GM19467 (cell line): ENCODE measurements around the gene PLEKHA5.
"Not testable (repeated sequence)": the region's sequence is repeated elsewhere in the genome, so short reads cannot be mapped to it uniquely, and the experiment has no call there.

Source experiments
- ATAC-seq: cut with Tn5 transposase; IDR thresholded peaks from one replicate; pipeline ENCODE4 v1.9.1; 2021; ENCODE audit warnings: mild to moderate bottlenecking, moderate library complexity; ENCODE audit not compliant: unreplicated experiment

The PLEKHA5 gene

GRCh38 chr12:19167708-19168107 is 38.2 kb downstream of the PLEKHA5 start:
- no peak for ATAC-seq

- no peak for ATAC-seq
These were observed 39.1 kb downstream of the PLEKHA5 start for GRCh38 chr12:19168644-19169043.

GRCh38 chr12:19169222-19169621 is 39.7 kb downstream of the PLEKHA5 start:
- ATAC-seq, result no peak

GRCh38 chr12:19170286-19170685 is 40.8 kb downstream of the PLEKHA5 start:
- not testable (repeated sequence) for ATAC-seq

- no peak for ATAC-seq
These were observed 42.2 kb downstream of the PLEKHA5 start for GRCh38 chr12:19171731-19172130.

- ATAC-seq, result no peak
These were observed 48.2 kb downstream of the PLEKHA5 start for GRCh38 chr12:19177754-19178153.

- ATAC-seq, result no peak
These were observed 50.5 kb downstream of the PLEKHA5 start for GRCh38 chr12:19179986-19180385.

GRCh38 chr12:19181666-19182426 is 52.3 kb downstream of the PLEKHA5 start:
- no peak for ATAC-seq

- no peak for ATAC-seq
These were observed 53.7 kb downstream of the PLEKHA5 start for GRCh38 chr12:19183121-19183838.

- ATAC-seq, result no peak
These were observed 55.9 kb downstream of the PLEKHA5 start for GRCh38 chr12:19185262-19185929.

GRCh38 chr12:19186722-19187661 is 57.5 kb downstream of the PLEKHA5 start:
- ATAC-seq, result no peak

- ATAC-seq, result no peak
These were observed 60.0 kb downstream of the PLEKHA5 start for GRCh38 chr12:19189522-19189921.

- ATAC-seq, result no peak
These were observed 60.9 kb downstream of the PLEKHA5 start for GRCh38 chr12:19190292-19191031.

- no peak for ATAC-seq
These were observed 61.6 kb downstream of the PLEKHA5 start for GRCh38 chr12:19191089-19191488.

GRCh38 chr12:19191563-19191962 is 62.0 kb downstream of the PLEKHA5 start:
- no peak for ATAC-seq

GRCh38 chr12:19192710-19193109 is 63.2 kb downstream of the PLEKHA5 start:
- ATAC-seq, result no peak

- no peak for ATAC-seq
These were observed 65.4 kb downstream of the PLEKHA5 start for GRCh38 chr12:19194963-19195362.

- ATAC-seq, result no peak
These were observed 67.6 kb downstream of the PLEKHA5 start for GRCh38 chr12:19196959-19197630.

- ATAC-seq, result no peak
These were observed 68.7 kb downstream of the PLEKHA5 start for GRCh38 chr12:19198272-19198671.
